HepG2 (cell line): ENCODE measurements around the gene PCGF6. TPM values are rescaled to one million over a fixed set of nuclear protein-coding genes. Genes with fewer than 3 reads are reported as not detected.
A peak's percentile ranks its signal among the peaks of the same experiment; 100 is the strongest.

Source experiments
- FOXK1 ChIP-seq: sonication (generic); formaldehyde crosslinking; IDR thresholded peaks from 2 replicates; pipeline ENCODE4 v1.4.0; 2020; ENCODE audit warnings: low read depth, missing genetic modification reagents, borderline replicate concordance
- HMGA1 ChIP-seq: sonication (generic); formaldehyde crosslinking; conservative IDR thresholded peaks from 2 replicates; pipeline ENCODE4 v1.4.0; 2020; ENCODE audit warnings: missing genetic modification reagents
- HOXA9 ChIP-seq: sonication (generic); formaldehyde crosslinking; IDR thresholded peaks from 2 replicates; pipeline ENCODE4 v1.8.1; 2022; ENCODE audit warnings: missing genetic modification reagents, mild to moderate bottlenecking, moderate library complexity, borderline replicate concordance
- KDM1A ChIP-seq: IDR thresholded peaks from 2 replicates; pipeline ENCODE4 v1.6.1; 2016; ENCODE audit warnings: missing compliant biosample characterization
- MYC ChIP-seq: sonication (generic); formaldehyde crosslinking; IDR thresholded peaks from 2 replicates; pipeline ENCODE4 v1.9.0; 2021; ENCODE audit warnings: missing genetic modification reagents, borderline replicate concordance
- NR1H2 ChIP-seq: sonication (generic); formaldehyde crosslinking; IDR thresholded peaks from 2 replicates; pipeline ENCODE4 v1.8.1; 2022; ENCODE audit warnings: low read depth, missing genetic modification reagents, borderline replicate concordance
- NRL ChIP-seq: sonication (generic); formaldehyde crosslinking; IDR thresholded peaks from 2 replicates; pipeline ENCODE4 v1.5.0; 2020; ENCODE audit warnings: missing genetic modification reagents, mild to moderate bottlenecking, moderate library complexity, borderline replicate concordance
- PAWR ChIP-seq: sonication (generic); formaldehyde crosslinking; IDR thresholded peaks from 2 replicates; pipeline ENCODE4 v1.4.0; 2020; ENCODE audit warnings: missing genetic modification reagents, mild to moderate bottlenecking, borderline replicate concordance
- SMAD9 ChIP-seq: sonication (generic); formaldehyde crosslinking; IDR thresholded peaks from 2 replicates; pipeline ENCODE4 v1.5.1; 2020; ENCODE audit warnings: mild to moderate bottlenecking, missing genetic modification reagents
- SMARCE1 ChIP-seq: fragments of 450-650 bp; IDR thresholded peaks from 2 replicates; pipeline ENCODE4 v1.6.1; 2017; ENCODE audit warnings: borderline replicate concordance
- SMC3 ChIP-seq: IDR thresholded peaks from 2 replicates; pipeline ENCODE4 v1.6.1; 2011; ENCODE audit warnings: low read length, improper control_type of control experiment
- TFAP4 ChIP-seq: sonication (generic); IDR thresholded peaks from 2 replicates; pipeline ENCODE4 v1.6.1; 2016; ENCODE audit warnings: low read depth, borderline replicate concordance
- XRCC5 ChIP-seq: fragments of 200-400 bp; formaldehyde crosslinking; optimal IDR thresholded peaks from 2 replicates; pipeline ENCODE3; 2017; ENCODE audit warnings: mild to moderate bottlenecking, low read length
- ZNF101 ChIP-seq: sonication (generic); formaldehyde crosslinking; IDR thresholded peaks from 2 replicates; pipeline ENCODE4 v1.4.0; 2020; ENCODE audit warnings: mild to moderate bottlenecking, low read depth, missing genetic modification reagents, borderline replicate concordance
- ZNF20 ChIP-seq: sonication (generic); formaldehyde crosslinking; IDR thresholded peaks from 2 replicates; pipeline ENCODE4 v1.4.0; 2020; ENCODE audit warnings: mild to moderate bottlenecking, moderate library complexity, missing genetic modification reagents
- ZNF24 ChIP-seq: fragments of 450-650 bp; IDR thresholded peaks from 2 replicates; pipeline ENCODE4 v1.6.1; 2017; ENCODE audit warnings: antibody characterized with exemption, mild to moderate bottlenecking
- ZNF589 ChIP-seq: sonication (generic); formaldehyde crosslinking; conservative IDR thresholded peaks from 2 replicates; pipeline ENCODE4 v1.8.0; 2022; ENCODE audit warnings: mild to moderate bottlenecking, moderate library complexity, missing genetic modification reagents
- ZNF672 ChIP-seq: sonication (generic); formaldehyde crosslinking; IDR thresholded peaks from 2 replicates; pipeline ENCODE4 v1.8.1; 2022; ENCODE audit warnings: missing genetic modification reagents
- ZNF720 ChIP-seq: sonication (generic); formaldehyde crosslinking; IDR thresholded peaks from 2 replicates; pipeline ENCODE4 v1.4.0; 2020; ENCODE audit warnings: missing genetic modification reagents
- polyA plus RNA-seq, 8 experiments: library from polyadenylated mRNA; depleted of rRNA in 3 of 8; stranded (reverse) in 7 of 8; unstranded in 1 of 8; fragments of >200 nt; fragmentation: Illumina TruSeq in 4 of 8; extraction: Trizol in 4 of 8; gene quantifications; 2 replicates each; pipeline versions ENCODE4 v1.2.1 to v1.2.3, GENCODE V29; 2011 to 2016; ENCODE audit warnings: low read depth in 4 of 8, missing spikeins in 1 of 8, mixed read lengths in 1 of 8; ENCODE audit not compliant: insufficient read depth in 1 of 8
- total RNA-seq, 5 experiments: library from RNA; depleted of rRNA; stranded (reverse); fragments of >200 nt; fragmentation: Illumina TruSeq; extraction: Trizol; gene quantifications; 2 replicates each; pipeline ENCODE4 v1.2.3, GENCODE V29; 2016; ENCODE audit warnings: low read depth in 1 of 5
- TF ChIP-seq, protein P1 (sequence below): sonication (generic); formaldehyde crosslinking; IDR thresholded peaks from 2 replicates; pipeline ENCODE4 v1.9.0; 2022; ENCODE audit warnings: low read depth, missing genetic modification reagents
- TF ChIP-seq, protein P2 (sequence below): sonication (generic); formaldehyde crosslinking; IDR thresholded peaks from 2 replicates; pipeline ENCODE4 v1.4.0; 2020; ENCODE audit warnings: missing genetic modification reagents, borderline replicate concordance
- TF ChIP-seq, protein P3 (sequence below): sonication (generic); formaldehyde crosslinking; IDR thresholded peaks from 2 replicates; pipeline ENCODE4 v1.4.0; 2020; ENCODE audit warnings: low read depth, missing genetic modification reagents

PCGF6 gene
- total and polyA plus RNA-seq, 2 of the 13 experiments (the other 11 are each of a cell fraction or from before 2014, with no cell fraction given): 5.2 to 19.4 TPM

- TF ChIP-seq ZNF101 (CRISPR knock-in tag): no peak
- TF ChIP-seq, protein P1, sequence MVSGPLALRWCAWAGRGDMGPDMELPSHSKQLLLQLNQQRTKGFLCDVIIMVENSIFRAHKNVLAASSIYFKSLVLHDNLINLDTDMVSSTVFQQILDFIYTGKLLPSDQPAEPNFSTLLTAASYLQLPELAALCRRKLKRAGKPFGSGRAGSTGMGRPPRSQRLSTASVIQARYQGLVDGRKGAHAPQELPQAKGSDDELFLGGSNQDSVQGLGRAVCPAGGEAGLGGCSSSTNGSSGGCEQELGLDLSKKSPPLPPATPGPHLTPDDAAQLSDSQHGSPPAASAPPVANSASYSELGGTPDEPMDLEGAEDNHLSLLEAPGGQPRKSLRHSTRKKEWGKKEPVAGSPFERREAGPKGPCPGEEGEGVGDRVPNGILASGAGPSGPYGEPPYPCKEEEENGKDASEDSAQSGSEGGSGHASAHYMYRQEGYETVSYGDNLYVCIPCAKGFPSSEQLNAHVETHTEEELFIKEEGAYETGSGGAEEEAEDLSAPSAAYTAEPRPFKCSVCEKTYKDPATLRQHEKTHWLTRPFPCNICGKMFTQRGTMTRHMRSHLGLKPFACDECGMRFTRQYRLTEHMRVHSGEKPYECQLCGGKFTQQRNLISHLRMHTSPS: no peak
- TF ChIP-seq ZNF24: no peak
- TF ChIP-seq FOXK1 (CRISPR knock-in tag): peak; percentile 50; the same call in 1 of the 2 replicates
- TF ChIP-seq ZNF20 (CRISPR knock-in tag): no peak
- TF ChIP-seq NR1H2 (CRISPR knock-in tag): no peak
- TF ChIP-seq HOXA9: no peak
- no peak for TF ChIP-seq SMARCE1
- no peak for TF ChIP-seq NRL (CRISPR knock-in tag)
- peak; percentile 38 for TF ChIP-seq XRCC5
- no peak for TF ChIP-seq TFAP4
- no peak for TF ChIP-seq SMAD9 (CRISPR knock-in tag)
- TF ChIP-seq MYC (CRISPR knock-in tag): 0 out of 2 replicates have a peak, but pooled peaks have one; percentile 19
- no peak for TF ChIP-seq ZNF672 (CRISPR knock-in tag)
- no peak for TF ChIP-seq KDM1A (CRISPR knock-in tag)
- TF ChIP-seq, protein P2, sequence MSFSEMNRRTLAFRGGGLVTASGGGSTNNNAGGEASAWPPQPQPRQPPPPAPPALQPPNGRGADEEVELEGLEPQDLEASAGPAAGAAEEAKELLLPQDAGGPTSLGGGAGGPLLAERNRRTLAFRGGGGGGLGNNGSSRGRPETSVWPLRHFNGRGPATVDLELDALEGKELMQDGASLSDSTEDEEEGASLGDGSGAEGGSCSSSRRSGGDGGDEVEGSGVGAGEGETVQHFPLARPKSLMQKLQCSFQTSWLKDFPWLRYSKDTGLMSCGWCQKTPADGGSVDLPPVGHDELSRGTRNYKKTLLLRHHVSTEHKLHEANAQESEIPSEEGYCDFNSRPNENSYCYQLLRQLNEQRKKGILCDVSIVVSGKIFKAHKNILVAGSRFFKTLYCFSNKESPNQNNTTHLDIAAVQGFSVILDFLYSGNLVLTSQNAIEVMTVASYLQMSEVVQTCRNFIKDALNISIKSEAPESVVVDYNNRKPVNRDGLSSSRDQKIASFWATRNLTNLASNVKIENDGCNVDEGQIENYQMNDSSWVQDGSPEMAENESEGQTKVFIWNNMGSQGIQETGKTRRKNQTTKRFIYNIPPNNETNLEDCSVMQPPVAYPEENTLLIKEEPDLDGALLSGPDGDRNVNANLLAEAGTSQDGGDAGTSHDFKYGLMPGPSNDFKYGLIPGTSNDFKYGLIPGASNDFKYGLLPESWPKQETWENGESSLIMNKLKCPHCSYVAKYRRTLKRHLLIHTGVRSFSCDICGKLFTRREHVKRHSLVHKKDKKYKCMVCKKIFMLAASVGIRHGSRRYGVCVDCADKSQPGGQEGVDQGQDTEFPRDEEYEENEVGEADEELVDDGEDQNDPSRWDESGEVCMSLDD (CRISPR knock-in tag): 0 out of 2 replicates have a peak, but pooled peaks have one; percentile 38
- TF ChIP-seq, protein P3, sequence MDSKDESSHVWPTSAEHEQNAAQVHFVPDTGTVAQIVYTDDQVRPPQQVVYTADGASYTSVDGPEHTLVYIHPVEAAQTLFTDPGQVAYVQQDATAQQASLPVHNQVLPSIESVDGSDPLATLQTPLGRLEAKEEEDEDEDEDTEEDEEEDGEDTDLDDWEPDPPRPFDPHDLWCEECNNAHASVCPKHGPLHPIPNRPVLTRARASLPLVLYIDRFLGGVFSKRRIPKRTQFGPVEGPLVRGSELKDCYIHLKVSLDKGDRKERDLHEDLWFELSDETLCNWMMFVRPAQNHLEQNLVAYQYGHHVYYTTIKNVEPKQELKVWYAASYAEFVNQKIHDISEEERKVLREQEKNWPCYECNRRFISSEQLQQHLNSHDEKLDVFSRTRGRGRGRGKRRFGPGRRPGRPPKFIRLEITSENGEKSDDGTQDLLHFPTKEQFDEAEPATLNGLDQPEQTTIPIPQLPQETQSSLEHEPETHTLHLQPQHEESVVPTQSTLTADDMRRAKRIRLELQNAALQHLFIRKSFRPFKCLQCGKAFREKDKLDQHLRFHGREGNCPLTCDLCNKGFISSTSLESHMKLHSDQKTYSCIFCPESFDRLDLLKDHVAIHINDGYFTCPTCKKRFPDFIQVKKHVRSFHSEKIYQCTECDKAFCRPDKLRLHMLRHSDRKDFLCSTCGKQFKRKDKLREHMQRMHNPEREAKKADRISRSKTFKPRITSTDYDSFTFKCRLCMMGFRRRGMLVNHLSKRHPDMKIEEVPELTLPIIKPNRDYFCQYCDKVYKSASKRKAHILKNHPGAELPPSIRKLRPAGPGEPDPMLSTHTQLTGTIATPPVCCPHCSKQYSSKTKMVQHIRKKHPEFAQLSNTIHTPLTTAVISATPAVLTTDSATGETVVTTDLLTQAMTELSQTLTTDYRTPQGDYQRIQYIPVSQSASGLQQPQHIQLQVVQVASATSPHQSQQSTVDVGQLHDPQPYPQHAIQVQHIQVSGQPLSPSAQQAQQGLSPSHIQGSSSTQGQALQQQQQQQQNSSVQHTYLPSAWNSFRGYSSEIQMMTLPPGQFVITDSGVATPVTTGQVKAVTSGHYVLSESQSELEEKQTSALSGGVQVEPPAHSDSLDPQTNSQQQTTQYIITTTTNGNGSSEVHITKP: 0 out of 2 replicates have a peak, but pooled peaks have one; percentile 39
- no peak for TF ChIP-seq PAWR (CRISPR knock-in tag)
- TF ChIP-seq HMGA1 (CRISPR knock-in tag): no peak
- TF ChIP-seq ZNF589 (CRISPR knock-in tag): no peak
- no peak for TF ChIP-seq ZNF720 (CRISPR knock-in tag)
- no peak for TF ChIP-seq SMC3
Measured at GRCh38 chr10:103265717-103266329, 85.1 kb downstream of the PCGF6 start (continued).
